Glutamatergic neuron (in vitro differentiated cells): ENCODE results near the gene TLR1. TPM values are rescaled to one million over a fixed set of nuclear protein-coding genes. Genes with fewer than 3 reads are reported as not detected.
A peak's percentile ranks its signal among the peaks of the same experiment; 100 is the strongest.

Experiments used
- DNase-seq: peaks from one replicate; pipeline ENCODE4 v3.0.0; 2022
- H3K27ac Mint-ChIP-seq: one replicate; pipeline ENCODE4 v1.8.0; 2020; ENCODE audit warnings: mild to moderate bottlenecking, mixed read lengths, inconsistent platforms; ENCODE audit not compliant: unreplicated experiment
- H3K27me3 Mint-ChIP-seq: one replicate; pipeline ENCODE4 v1.8.0; 2020; ENCODE audit warnings: mild to moderate bottlenecking, moderate library complexity, mixed read lengths, inconsistent platforms; ENCODE audit not compliant: unreplicated experiment
- H3K36me3 Mint-ChIP-seq: one replicate; pipeline ENCODE4 v1.8.0; 2020; ENCODE audit warnings: mild to moderate bottlenecking, mixed read lengths, inconsistent platforms; ENCODE audit not compliant: unreplicated experiment
- H3K4me1 Mint-ChIP-seq: one replicate; pipeline ENCODE4 v1.8.0; 2020; ENCODE audit warnings: mild to moderate bottlenecking, low read depth, mixed read lengths, inconsistent platforms; ENCODE audit not compliant: unreplicated experiment
- H3K4me3 Mint-ChIP-seq: one replicate; pipeline ENCODE4 v1.8.0; 2020; ENCODE audit warnings: mild to moderate bottlenecking, mixed read lengths, inconsistent platforms; ENCODE audit not compliant: unreplicated experiment
- H3K9me3 Mint-ChIP-seq: one replicate; pipeline ENCODE4 v1.8.0; 2020; ENCODE audit warnings: mild to moderate bottlenecking, moderate library complexity, mixed read lengths, inconsistent platforms; ENCODE audit not compliant: unreplicated experiment
- total RNA-seq: library from RNA; stranded (reverse); fragmentation: NEBNext Ultra II Directional; extraction: Animal tissue kit (Norgen Biotek cat#: 25700); gene quantifications from one replicate; pipeline ENCODE4 v1.2.1, GENCODE V29; 2021; ENCODE audit not compliant: unreplicated experiment
- TF ChIP-seq, protein P1 (sequence below): fragments of 200-600 bp; sonication (generic); IDR thresholded peaks from one replicate; pipeline ENCODE4 v1.5.0; 2021; ENCODE audit not compliant: partially characterized antibody, unreplicated experiment

TLR1 gene
- total RNA-seq, 1 donor from 2014 or later, result not detected

DNA sequence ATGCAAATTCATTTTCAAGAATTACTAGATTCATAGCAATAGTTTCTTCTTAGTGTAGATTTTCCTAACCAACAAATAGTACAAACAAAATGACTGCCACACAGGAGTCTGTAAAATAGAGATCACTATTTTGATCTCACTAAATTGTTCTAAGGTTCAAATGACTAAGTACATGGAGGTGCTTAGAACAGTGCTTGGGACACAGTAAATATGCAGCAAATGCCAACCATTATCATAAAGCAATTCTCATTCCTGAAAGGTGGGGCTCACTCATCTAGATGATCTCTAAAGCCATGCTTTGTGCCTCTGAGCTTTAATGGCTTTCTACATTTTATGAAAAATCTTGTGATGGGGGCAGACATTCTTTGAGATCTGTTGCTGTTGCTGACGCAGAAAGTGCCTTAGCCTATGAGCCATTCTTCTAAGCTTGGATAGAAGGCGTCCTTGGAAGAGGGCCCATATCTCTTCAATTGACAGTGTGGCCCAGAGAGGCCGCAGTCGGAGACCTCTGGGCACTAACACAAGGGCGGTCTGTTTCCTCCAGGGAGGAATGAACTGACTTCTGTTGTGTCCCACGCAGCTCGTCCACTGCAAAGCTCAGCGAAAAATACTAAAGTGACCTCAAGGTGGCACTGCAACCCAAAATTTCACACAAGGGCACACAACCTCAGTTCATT is 45.3 kb downstream of the TLR1 start:
- H3K27ac Mint-ChIP-seq, result no peak overlapping the region
- H3K4me1 Mint-ChIP-seq, result peaks cover 4% of the 10 kb centered on the region

DNA sequence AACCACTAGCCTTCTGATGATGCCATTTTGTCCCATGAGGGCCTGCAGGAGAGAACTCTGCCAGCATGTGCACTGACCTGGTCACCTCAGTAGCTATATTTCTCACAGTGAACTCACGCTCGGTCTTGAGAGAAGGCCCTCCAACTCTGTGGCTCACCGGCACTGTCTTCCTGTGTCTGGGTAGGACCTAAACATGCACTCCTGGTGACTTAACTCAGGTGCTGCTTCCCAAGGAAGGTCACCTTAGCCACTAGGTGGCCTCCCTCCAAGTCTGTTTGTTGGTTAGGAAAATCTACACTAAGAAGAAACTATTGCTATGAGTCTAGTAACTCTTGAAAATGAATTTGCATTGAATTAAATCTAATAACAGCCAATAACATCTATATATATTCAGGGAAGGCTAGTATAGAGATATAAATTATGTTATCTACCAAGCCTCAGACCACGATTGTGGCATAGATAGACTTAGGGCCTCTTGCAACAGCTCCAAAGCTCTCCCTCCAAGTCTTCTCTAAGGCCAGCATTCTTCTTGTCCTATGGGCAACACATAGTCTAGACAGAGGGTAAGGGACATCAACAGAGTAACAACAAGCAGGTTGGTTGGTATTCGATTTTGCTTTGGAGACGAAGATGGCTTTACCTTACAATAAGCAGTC is 46.5 kb downstream of the TLR1 start:
- peaks cover 4% of the 10 kb centered on the region for H3K4me1 Mint-ChIP-seq
- TF ChIP-seq, protein P1, sequence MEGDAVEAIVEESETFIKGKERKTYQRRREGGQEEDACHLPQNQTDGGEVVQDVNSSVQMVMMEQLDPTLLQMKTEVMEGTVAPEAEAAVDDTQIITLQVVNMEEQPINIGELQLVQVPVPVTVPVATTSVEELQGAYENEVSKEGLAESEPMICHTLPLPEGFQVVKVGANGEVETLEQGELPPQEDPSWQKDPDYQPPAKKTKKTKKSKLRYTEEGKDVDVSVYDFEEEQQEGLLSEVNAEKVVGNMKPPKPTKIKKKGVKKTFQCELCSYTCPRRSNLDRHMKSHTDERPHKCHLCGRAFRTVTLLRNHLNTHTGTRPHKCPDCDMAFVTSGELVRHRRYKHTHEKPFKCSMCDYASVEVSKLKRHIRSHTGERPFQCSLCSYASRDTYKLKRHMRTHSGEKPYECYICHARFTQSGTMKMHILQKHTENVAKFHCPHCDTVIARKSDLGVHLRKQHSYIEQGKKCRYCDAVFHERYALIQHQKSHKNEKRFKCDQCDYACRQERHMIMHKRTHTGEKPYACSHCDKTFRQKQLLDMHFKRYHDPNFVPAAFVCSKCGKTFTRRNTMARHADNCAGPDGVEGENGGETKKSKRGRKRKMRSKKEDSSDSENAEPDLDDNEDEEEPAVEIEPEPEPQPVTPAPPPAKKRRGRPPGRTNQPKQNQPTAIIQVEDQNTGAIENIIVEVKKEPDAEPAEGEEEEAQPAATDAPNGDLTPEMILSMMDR, result peak; percentile 22
- no peaks in the 10 kb centered on the region for H3K27me3 Mint-ChIP-seq
- H3K9me3 Mint-ChIP-seq, result no peaks in the 10 kb centered on the region
- DNase-seq, result no peak
- no peak overlapping the region for H3K4me3 Mint-ChIP-seq
- H3K36me3 Mint-ChIP-seq, result no peaks in the 10 kb centered on the region
- H3K27ac Mint-ChIP-seq, result no peak overlapping the region

More for the DNA sequence above, 45.3 kb downstream of the TLR1 start:
- Mint-ChIP-seq H3K4me3 (no peak overlapping the region), H3K36me3 (no peaks in the 10 kb centered on the region), H3K27me3 (no peaks in the 10 kb centered on the region), H3K9me3 (no peaks in the 10 kb centered on the region)
- peak; percentile 62 for DNase-seq
- TF ChIP-seq, protein P1, result peak; percentile 82

DNA sequence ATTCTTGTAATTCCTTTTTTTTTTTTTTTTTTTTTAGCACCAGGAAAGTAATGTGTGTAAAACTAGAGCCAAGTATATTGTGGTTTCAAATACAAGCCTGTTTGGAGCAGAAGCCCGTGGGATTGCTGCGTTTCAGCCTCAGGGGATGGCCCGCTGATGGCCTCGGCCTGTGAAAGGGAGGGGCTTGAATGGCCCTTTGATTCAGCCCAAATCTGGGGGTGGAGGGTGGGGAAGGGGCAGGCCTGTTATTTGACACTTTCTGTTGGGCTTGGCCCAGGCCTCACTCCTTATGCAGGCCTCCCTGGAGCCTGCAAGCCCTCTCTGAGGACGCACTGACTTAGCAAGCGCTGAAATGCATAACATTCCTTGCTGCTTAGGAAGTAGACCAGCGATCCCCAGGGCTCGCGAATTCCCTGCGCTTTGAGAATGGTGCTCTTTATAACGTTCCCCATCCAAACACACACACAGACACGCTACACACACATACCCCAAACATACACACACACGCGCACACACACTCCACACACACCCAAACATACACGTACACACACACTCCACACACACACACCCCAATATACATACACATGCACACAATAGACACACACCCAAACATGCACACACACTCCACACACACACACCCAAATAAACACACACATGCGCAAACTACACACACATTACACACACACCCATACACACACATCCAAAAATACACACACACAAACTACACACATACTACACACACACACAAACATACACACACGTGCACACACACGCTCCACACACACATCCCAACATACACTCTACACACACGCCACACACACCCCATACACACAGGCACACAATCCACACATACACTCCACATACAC is 51.4 kb downstream of the TLR1 start:
- H3K27ac Mint-ChIP-seq, result no peak overlapping the region
- H3K27me3 Mint-ChIP-seq, result peaks cover 1% of the 10 kb centered on the region
- H3K9me3 Mint-ChIP-seq, result peaks cover 7% of the 10 kb centered on the region
- TF ChIP-seq, protein P1, result no peak
- DNase-seq, result peak; percentile 78
- no peak overlapping the region for H3K4me3 Mint-ChIP-seq
- peaks cover 6% of the 10 kb centered on the region for H3K4me1 Mint-ChIP-seq
- peaks cover 9% of the 10 kb centered on the region for H3K36me3 Mint-ChIP-seq

DNA sequence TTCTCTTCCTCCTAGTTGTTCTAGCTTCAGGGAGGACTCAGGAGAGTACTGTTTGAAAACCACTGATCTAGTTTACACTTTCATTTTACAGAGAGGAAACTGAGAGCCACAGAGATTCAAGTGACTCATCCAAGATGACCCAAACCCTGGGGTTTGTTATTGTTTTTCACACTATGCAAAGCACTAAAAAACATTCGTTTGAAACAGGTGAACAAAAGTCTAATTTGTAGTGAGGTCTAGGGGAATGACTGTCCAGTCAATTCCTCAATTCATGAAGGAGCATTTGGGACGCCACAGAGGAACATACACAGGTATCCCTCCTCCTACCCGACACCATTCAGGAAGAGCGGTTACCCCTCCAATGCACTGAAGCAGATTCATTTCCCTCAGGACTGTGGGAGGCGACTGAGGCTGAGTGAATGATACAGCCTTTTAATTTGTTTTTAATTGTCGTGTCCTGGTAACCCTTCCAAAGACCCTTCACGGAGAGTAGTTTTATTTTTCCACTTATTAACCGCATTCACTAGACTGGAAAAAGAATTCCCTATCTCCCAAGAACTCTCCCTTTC is 52.1 kb downstream of the TLR1 start:
- peaks cover 1% of the 10 kb centered on the region for H3K27me3 Mint-ChIP-seq
- peaks cover 12% of the 10 kb centered on the region for H3K36me3 Mint-ChIP-seq
- H3K4me1 Mint-ChIP-seq, result peaks cover 6% of the 10 kb centered on the region
- H3K9me3 Mint-ChIP-seq, result peaks cover 7% of the 10 kb centered on the region
- no peak overlapping the region for H3K27ac Mint-ChIP-seq
- no peak for DNase-seq
- TF ChIP-seq, protein P1, result no peak
- no peak overlapping the region for H3K4me3 Mint-ChIP-seq
